ENCODE data around the gene TEX50. TPM values are rescaled to one million over a fixed set of nuclear protein-coding genes. Genes with fewer than 3 reads are reported as not detected.
"Not testable (repeated sequence)": the region's sequence is repeated elsewhere in the genome, so short reads cannot be mapped to it uniquely, and the experiment has no call there.

The TEX50 gene
- total RNA-seq, 1 experiment from 2014 or later: not detected

DNA sequence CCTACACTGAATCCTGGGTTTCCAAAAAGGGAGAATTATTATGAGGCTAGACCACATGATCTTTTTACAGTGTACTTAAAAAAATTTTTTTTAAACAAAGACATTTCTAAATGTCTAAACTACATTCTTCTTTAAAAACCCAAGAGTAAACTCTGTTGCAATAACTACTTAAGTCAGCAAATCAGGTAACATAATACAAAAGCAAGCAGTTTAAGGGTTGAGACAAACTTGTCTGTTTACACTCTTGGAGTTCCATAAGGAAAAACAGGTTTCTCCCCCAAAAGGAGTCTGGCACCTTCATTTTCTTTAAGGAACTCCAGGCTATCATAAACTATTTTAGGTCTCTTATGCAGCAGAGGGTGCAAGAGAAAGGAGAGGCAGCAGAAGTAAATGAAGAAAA is 47.0 kb downstream of the TEX50 start:
- no peak overlapping the region for H3K4me3 Mint-ChIP-seq (ENCODE audit: low read depth, unreplicated experiment)
- peaks cover 8% of the 10 kb centered on the region for H3K4me1 Mint-ChIP-seq (ENCODE audit: low read depth, unreplicated experiment)
- no TSS peak for BruUV-seq (replicated peaks)
- no peaks in the 10 kb centered on the region for H3K27me3 Mint-ChIP-seq (ENCODE audit: unreplicated experiment)
- DNase-seq: no peak
- TF ChIP-seq, protein P1, sequence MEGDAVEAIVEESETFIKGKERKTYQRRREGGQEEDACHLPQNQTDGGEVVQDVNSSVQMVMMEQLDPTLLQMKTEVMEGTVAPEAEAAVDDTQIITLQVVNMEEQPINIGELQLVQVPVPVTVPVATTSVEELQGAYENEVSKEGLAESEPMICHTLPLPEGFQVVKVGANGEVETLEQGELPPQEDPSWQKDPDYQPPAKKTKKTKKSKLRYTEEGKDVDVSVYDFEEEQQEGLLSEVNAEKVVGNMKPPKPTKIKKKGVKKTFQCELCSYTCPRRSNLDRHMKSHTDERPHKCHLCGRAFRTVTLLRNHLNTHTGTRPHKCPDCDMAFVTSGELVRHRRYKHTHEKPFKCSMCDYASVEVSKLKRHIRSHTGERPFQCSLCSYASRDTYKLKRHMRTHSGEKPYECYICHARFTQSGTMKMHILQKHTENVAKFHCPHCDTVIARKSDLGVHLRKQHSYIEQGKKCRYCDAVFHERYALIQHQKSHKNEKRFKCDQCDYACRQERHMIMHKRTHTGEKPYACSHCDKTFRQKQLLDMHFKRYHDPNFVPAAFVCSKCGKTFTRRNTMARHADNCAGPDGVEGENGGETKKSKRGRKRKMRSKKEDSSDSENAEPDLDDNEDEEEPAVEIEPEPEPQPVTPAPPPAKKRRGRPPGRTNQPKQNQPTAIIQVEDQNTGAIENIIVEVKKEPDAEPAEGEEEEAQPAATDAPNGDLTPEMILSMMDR (IDR thresholded peaks at IDR 0.05; ENCODE audit: unreplicated experiment): no peak
- H3K36me3 Mint-ChIP-seq (ENCODE audit: insufficient read depth, unreplicated experiment): no peaks in the 10 kb centered on the region
- no peak overlapping the region for H3K27ac Mint-ChIP-seq (ENCODE audit: unreplicated experiment)
- intact Hi-C loops (cut with micrococcal nuclease; ENCODE audit: unreplicated experiment): no loop called here
- CTCF ChIA-PET: interaction anchor here (0.6 to 1.0 kb wide), 3 partner anchors 17 to 33 kb away, joined by 3 read pairs; partner anchors contain the start of gene KLHL20
- H3K9me3 Mint-ChIP-seq (ENCODE audit: low read depth, unreplicated experiment): no peaks in the 10 kb centered on the region

DNA sequence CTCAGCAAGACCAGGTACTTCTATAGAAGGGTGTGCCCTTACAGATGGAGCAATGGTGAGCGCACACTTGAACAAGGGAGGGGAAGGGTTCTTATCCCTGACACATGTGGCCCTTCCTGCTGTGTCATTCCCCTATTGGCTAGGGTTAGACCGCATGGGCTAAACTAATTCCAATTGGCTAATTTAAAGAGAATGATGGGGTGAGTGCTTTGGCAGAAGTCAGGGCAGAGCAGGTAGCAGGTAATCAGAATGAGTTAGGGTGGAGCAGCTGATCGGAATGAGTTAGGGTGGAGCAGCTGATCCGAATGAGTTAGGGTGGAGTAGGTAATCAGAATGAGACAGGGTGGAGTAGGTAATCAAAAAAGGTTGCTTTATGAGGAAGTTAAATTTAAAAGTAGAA is 48.7 kb downstream of the TEX50 start:
- intact Hi-C loops (cut with micrococcal nuclease; ENCODE audit: unreplicated experiment); BruUV-seq (replicated peaks); DNase-seq; CTCF ChIA-PET; H3K27ac Mint-ChIP-seq (ENCODE audit: unreplicated experiment); H3K4me3 Mint-ChIP-seq (ENCODE audit: low read depth, unreplicated experiment); H3K4me1 Mint-ChIP-seq (ENCODE audit: low read depth, unreplicated experiment); H3K36me3 Mint-ChIP-seq (ENCODE audit: insufficient read depth, unreplicated experiment); H3K9me3 Mint-ChIP-seq (ENCODE audit: low read depth, unreplicated experiment): not testable (repeated sequence)
- peaks cover 12% of the 10 kb centered on the region for H3K27me3 Mint-ChIP-seq (ENCODE audit: unreplicated experiment)

DNA sequence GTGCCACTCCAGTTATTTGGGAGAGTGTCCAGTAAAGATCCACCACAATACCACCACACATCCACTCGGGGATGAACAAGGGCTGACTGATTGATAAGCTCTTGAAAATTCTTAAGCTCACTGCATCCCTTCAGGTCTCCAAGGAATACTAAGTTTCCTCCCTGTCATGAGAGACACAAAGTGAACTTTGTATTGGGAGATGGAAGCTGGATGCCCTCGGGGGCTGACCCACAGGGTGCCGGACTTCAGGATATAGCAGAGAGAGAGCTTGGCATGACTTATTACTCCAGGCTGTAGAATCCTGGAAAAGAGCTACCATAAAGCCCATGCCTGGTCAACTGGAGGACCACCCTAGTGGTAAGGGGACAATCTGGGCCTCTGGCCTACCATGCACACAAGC is 50.0 kb downstream of the TEX50 start:
- BruUV-seq (replicated peaks); H3K4me3 Mint-ChIP-seq (ENCODE audit: low read depth, unreplicated experiment); H3K36me3 Mint-ChIP-seq (ENCODE audit: insufficient read depth, unreplicated experiment); H3K9me3 Mint-ChIP-seq (ENCODE audit: low read depth, unreplicated experiment); H3K27ac Mint-ChIP-seq (ENCODE audit: unreplicated experiment); CTCF ChIA-PET; DNase-seq; H3K4me1 Mint-ChIP-seq (ENCODE audit: low read depth, unreplicated experiment); intact Hi-C loops (cut with micrococcal nuclease; ENCODE audit: unreplicated experiment): not testable (repeated sequence)
- peaks cover 16% of the 10 kb centered on the region for H3K27me3 Mint-ChIP-seq (ENCODE audit: unreplicated experiment)

Other genes with a start within 250 kb of the TEX50 start
- 325 and 360 TPM in 2 replicates for gene PRDX6, start 158.0 kb upstream of the TEX50 start, total RNA-seq (2022)
- not detected in 2 replicates for gene SLC9C2, start 32.3 kb upstream of the TEX50 start, total RNA-seq (2022)
- not detected in 2 replicates for gene ANKRD45, start 34.5 kb downstream of the TEX50 start, total RNA-seq (2022)
- gene KLHL20, start 79.6 kb downstream of the TEX50 start, total RNA-seq (2022): 21.6 and 22.2 TPM in 2 replicates
- gene DARS2, start 189.3 kb downstream of the TEX50 start, total RNA-seq (2022): 48.4 and 56.3 TPM in 2 replicates
- 30.3 and 31.2 TPM in 2 replicates for gene CENPL, start 189.5 kb downstream of the TEX50 start, total RNA-seq (2022)
- gene GAS5, start 232.7 kb downstream of the TEX50 start, total RNA-seq (2022): 345 and 367 TPM in 2 replicates
- gene ZBTB37, start 233.0 kb downstream of the TEX50 start, total RNA-seq (2022): 10.9 and 11.7 TPM in 2 replicates